ENCODE measurements around the gene GOLGA6D.
"Not testable (repeated sequence)": the region's sequence is repeated elsewhere in the genome, so short reads cannot be mapped to it uniquely, and the experiment has no call there.

GOLGA6D gene

GRCh38 chr15:75332093-75332492 is 49.5 kb downstream of the GOLGA6D start:
- DNase-seq (ENCODE audit: low spot score), result not testable (repeated sequence)

GRCh38 chr15:75333654-75334419 is 51.2 kb downstream of the GOLGA6D start:
- not testable (repeated sequence) for DNase-seq (ENCODE audit: low spot score)

GRCh38 chr15:75335313-75335704 is 52.7 kb downstream of the GOLGA6D start:
- no peak for DNase-seq (ENCODE audit: low spot score)

DNA sequence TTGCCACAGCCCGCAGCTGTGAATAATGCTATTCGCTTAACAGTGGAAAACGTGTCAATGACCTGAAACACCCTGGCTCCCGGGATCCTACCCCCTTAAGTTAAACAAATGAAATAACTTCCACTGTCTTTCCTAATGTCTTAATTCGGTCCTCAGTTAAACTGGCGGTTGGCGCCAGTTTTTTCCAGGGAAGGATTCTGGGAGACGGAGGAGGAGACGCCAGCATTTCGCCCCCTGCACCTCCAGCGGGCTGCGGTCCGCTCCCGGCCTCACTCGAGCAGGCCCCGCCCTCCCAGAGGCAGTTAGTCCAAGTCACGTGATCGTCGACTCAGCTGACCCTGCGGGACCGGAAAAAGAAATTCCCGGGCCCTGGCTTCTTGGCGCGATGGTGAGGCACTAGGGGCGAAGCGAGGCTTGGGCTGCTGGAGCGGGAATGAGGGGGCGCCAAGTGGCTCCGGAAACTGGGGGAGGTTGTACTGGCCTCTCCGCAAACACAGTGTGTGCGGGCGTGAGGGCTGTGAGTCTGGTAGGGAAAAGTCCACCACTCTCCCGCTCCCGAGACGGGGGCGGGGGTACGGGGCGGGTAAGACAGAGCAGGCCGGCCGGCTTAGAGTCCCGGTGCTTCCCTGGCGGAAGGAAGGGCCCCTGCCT is 53.2 kb downstream of the GOLGA6D start, which contains the start of gene COMMD4:
COMMD4 (plus strand) TSS at position 359 of the 651 bp plus-strand sequence; CDS start at position 386, 27 bp downstream.
- peak; percentile 92 for DNase-seq (ENCODE audit: low spot score)

- no peak for DNase-seq (ENCODE audit: low spot score)
Measured at GRCh38 chr15:75338661-75339240, 56.1 kb downstream of the GOLGA6D start.

DNA sequence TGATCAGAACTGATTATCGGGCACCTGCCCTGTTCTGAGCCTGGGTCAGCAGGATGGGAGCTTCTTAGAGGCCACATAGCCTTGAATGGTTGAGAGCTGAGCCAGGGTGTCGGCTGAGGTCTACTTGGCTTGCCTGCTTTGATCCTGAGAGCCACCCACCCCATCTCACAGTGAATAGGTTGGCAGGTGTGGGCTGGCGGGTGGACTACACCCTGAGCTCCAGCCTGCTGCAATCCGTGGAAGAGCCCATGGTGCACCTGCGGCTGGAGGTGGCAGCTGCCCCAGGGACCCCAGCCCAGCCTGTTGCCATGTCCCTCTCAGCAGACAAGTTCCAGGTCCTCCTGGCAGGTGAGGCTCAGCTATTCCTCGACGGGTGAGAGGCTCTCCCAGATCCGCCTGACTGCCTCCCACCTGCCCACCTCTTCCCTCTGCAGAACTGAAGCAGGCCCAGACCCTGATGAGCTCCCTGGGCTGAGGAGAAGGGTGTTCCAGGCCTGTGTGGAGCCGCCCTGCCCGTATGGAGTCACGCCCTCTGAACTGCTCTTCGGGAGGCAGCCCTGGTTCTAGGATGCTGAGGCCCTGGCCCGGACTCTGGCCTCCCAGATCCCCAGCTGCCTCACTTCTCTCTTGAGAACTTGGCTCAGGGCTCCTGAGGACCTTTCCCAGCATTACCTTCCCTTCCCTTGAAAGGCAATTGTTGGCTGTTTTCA is 57.1 kb downstream of the GOLGA6D start:
- DNase-seq (ENCODE audit: low spot score), result no peak

GRCh38 chr15:75342221-75342620 is 59.6 kb downstream of the GOLGA6D start:
- DNase-seq (ENCODE audit: low spot score), result no peak

- not testable (repeated sequence) for DNase-seq (ENCODE audit: low spot score)
Measured at GRCh38 chr15:75343953-75344352, 61.3 kb downstream of the GOLGA6D start.
